Nucleus accumbens (tissue), 56 donors: ENCODE measurements around the gene TPTE.
"Not testable (repeated sequence)": the region's sequence is repeated elsewhere in the genome, so short reads cannot be mapped to it uniquely, and the experiment has no call there.

Source experiments
- DNase-seq, 56 donors: peaks; one replicate each; lab custom pipeline; 2025; lab: John Stamatoyannopoulos, UW

The TPTE gene

DNA sequence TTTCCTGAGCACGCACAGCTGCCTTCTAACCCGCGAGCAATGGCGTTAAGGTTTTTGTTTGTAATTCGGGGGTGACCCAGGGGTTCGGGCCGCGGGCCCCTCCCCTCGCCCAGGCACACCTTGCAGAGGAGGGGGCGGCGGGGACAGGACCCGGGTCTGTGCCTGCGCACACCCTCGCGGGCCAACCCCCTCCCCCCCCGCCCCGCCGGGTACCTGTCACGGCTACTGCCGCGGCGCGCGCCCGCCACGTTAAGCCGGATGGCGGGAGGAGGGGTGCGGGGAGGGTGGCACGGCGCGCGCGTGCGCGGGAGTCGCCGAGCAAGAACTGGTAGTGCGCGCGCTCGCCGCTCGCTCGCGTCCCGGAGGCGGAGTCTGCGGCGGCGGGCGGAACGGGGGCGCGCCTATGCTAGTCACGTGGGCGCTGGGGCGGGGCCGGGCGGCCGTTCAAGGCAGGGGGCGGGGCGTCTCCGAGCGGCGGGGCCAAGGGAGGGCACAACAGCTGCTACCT, at the start of gene TPTE:
Gene TPTE (plus strand): TSS at position 493 of the 508 bp plus-strand sequence. CDS start 17,141 bp downstream, outside the sequence.
- DNase-seq: no peak

DNA sequence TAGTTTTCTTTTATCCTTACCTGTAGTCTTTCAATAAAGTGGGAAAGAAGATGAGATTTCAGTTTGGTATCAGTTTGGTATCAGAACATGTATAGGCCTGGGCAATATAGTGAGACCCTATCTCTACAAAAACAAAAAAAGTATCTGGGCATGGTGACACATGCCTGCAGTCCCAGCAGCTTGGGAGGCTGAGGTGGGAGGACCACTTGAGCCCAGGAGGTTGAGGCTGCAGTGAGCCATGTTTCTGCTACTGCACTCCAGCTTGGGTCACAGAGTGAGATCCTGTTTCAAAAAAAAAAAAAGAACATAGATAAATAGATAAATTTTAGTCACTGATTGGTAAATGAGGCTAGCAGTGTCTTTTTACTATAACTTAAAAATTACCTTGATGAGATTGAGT, 49.4 kb upstream of the TPTE start:
- DNase-seq: not testable (repeated sequence)

DNA sequence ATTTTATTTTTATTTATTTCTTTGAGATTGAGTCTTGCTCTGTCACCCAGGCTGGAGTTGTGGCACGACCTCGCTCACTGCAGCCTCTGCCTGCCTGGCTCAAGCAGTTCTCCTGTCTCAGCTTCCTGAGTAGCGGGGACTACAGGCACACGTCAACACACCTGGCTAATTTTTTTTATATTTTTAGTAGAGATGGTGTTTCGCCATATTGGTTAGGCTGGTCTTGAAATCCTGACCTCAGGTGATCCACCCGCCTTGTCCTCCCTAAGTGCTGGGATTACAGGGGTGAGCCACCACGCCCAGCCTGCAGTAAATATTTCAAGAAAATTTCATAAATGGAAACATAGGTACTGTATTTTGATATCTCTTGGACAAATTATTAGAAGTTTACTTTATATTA, 43.6 kb upstream of the TPTE start:
- DNase-seq: not testable (repeated sequence)

DNA sequence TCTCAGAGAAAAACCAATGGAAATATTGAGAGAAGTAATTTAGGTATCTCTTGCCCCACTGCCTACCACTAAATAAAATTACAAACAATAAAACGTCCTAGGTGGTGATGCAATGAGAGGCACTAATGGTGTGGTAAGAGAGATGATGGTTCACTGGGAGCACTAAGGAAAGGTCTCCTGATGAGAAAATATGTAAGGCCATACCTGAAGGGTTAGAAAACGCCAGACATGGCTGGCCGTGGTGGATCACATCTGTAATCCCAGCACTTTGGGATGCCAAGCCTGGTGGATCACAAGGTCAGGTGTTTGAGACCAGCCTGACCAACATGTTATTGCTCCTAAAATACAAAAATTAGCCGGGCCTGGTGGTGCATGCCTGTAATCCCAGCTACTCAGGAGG, 41.5 kb upstream of the TPTE start:
- DNase-seq: not testable (repeated sequence)

DNA sequence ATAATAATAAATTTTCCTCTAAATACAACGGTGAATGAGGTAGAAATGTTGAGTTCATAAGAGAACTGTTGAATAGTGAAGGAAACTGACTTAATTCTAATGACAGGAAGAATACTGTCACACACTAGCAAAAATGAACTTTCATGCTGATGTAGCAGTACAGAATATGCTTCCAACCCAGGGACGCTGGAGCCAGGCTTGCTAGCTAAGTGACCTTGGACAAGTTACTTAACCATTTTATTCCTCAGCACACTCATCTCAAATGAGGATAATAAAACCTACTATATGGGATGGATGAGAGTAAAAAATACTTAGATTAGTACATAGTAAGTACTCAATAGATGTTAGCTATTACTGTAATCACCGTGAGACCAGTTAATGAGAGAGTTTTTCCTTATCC, 36.5 kb upstream of the TPTE start:
- not testable (repeated sequence) for DNase-seq

DNA sequence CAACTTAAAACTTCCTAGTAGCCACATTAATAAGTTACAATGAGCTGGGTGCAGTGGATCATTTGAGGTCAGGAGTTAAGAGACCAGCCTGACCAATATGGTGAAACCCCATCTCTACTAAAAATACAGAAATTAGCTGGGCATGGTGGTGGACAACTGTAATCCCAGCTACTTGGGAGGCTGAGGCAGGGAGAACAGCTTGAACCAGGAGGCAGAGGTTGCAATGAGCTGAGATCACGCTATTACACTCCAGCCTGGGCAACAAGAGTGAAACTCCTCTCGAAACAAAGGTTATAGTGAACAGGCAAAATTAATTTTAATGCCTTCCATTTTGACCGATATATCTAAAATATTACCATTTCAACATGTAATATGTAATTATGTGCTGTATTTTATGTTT, 30.9 kb upstream of the TPTE start:
- DNase-seq: not testable (repeated sequence)

DNA sequence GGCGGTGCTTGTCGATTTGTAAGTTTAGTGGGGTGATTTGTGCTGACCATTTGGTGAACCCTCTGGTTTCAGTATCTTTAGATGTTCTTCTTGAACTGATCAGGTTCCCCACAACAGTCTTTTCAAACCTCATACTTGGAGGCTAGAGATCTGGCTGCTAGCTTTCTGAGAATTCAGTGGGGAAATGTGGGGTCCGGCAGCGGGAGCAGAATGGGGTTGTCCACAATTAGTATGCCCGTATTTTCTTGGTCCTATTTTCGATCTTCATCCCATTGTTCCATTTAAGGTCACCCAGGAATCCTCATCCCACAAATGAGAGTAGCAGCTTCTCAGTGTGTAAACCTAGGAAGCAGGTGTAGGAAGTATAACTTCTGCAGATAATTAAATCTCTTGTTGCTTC, 10.3 kb upstream of the TPTE start:
- DNase-seq: no peak

DNA sequence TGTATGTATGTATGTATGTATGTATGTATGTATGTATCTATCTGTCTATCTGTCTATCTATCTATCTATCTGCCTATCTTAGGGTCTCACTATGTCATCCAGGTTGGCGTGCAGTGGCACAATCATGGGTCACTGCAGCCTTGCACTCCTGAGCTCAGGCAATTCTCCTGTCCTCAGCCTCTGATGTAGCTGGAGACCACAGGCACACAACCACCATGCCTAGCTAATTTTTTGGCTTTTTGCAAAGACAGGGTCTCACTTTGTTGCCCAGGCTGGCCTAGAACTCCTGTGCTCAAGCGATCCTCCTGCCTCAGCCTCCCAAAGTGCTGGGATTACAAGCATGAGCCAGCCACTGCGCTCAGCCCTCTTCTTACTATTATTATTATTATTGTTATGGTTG, 4.5 kb upstream of the TPTE start:
- DNase-seq: not testable (repeated sequence)

DNA sequence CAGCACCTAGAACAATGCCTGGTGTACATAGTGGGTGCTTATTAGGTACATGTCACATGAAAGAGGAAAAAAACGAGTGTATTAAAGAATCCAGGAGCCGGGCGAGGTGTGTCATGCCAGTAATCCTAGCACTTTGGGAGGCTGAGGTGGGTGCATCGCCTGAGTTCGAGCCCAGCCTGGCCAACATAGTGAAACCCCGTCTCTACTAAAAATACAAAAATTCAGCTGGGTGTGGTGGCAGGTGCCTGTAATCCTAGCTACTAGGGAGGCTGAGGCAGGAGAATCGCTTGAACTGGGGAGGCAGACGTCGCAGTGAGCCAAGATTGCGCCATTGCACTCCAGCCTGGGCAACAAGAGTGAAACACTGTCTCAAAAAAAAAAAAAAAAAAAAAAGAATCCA, 3.5 kb upstream of the TPTE start:
- DNase-seq: not testable (repeated sequence)

DNA sequence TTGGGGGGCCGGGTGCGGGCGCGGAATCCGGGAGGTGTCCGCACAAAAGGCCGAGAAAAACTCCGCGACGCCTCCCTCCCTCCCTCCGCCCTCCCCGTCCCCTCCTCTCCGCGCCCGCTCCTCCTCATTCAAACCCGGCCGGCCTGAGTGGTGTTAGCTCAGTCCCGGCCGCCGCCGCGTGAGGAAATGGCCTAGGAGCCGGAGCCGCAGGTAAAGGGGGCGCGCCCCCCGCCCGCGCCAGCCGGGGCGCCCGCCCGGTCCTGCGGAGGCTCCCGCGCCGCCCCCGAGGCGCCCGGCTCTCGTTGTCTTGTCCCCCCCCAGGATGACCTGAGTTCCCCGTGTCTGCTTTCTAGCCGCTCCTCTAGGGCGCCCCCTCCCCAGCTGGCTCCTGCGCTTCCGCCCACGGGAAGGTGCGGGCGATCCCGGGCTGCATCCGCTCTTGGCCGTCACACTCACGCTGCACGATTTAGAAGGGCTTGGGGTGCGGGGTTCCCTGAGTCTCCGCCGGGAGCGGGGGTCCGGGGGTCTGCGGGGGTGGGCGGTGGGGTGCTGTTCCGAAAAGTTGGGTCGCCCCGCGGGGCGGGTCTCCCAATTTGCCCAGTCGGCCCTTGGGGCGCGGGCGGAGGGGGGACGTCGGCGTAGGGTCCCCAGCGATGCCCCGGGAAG, 585 bp downstream of the TPTE start:
- DNase-seq: not testable (repeated sequence)

DNA sequence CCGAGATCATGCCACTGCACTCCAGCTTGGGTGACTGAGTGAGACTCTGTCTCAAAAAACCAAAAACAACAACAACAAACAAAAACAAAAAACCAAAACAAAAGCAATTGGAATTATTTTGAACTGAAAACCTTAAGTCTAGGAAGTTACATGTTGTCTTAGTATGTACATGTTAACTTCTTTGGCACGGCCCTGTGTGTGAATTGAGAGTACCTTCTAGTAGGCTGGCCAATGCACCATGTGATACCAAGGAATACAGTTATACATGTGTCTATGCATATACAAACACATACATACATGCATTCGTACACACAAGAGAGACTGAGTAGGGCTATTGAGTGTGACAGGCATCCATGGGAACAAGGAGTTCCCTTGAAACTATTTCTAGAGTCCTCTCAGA, 18.6 kb downstream of the TPTE start:
- no peak for DNase-seq

DNA sequence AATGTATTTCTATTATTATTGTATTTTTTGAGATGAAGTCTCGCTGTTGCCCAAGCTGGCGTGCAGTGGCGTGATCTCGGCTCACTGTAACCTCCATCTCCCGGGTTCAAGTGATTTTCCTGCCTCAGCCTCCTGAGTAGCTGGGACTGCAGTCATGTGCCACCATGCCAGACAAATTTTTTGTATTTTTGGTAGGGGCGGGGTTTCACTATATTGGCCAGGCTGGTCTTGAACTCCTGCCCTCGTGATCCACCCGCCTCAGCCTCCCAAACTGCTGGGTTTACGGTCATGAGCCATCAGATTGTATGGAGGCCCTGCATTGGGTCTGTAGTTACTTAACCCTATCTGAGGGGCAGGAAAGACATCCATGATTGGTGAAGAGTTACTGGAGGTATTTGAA, 23.0 kb downstream of the TPTE start:
- not testable (repeated sequence) for DNase-seq

DNA sequence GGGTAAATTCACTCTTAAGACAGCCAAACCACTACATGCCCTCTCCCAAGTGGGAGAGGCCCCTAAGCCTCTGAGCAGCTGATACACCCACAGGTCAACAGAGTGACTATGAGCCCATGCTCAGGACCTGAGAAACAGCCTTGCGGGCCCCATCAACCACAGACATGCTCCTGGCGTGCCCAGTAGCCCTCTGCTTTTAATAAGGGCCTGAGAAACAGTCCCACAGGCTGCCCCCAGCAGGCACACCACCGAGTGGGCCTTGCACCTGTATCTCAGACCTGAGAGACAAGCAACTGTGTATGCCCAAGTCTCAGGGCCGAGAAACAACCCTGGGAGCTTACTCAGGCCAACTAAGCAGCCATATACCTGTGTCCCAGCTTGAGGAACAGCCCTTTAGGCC, 26.5 kb downstream of the TPTE start:
- not testable (repeated sequence) for DNase-seq

DNA sequence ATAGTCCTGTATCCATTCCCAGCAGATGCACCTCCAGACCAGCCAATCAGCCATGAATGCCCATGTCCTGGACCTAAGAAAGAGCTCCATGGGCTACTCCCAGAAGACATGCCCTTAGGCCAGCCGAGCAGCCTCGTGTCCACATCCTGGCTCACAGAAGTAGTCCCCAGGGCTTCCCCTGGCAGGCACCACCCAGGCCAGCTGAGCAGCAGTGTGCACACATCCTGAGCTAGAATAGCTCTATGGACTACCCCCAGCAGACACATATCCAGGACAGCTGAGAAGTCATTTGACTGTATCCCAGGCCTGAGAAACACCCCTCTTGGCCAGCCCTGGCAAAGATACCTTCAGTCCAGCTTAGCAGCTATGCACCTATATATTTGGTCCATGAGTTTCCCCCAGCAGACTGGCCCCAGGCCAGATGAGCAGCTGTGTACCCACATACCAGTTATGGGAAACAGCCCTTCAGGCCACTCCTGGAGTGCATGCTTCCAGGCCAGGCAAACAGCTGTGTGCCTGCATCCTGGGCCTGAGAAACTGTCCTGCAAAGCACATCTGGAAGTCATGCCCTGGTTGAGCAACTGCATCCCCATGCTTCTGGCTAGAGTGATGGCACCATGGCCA, 27.1 kb downstream of the TPTE start:
- DNase-seq: not testable (repeated sequence)

DNA sequence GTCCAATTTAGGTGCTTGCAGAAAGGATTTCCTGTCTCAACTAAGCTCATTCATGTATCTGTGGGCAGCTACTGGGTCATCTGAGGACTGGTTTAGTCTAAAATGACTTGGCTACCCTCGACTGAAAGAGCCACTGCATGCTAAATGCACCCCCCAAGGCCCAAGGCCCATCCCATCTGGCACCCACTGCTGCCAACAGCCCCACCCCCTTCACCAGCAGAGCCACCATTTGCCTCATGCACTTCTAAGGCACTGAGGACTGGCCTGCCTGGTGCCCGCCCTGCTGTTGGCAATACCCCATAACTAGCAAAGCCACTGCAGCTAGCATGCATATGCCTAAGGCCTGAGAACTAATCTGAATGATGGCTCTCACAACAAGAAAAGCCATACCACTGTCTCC, 49.4 kb downstream of the TPTE start:
- DNase-seq: not testable (repeated sequence)

DNA sequence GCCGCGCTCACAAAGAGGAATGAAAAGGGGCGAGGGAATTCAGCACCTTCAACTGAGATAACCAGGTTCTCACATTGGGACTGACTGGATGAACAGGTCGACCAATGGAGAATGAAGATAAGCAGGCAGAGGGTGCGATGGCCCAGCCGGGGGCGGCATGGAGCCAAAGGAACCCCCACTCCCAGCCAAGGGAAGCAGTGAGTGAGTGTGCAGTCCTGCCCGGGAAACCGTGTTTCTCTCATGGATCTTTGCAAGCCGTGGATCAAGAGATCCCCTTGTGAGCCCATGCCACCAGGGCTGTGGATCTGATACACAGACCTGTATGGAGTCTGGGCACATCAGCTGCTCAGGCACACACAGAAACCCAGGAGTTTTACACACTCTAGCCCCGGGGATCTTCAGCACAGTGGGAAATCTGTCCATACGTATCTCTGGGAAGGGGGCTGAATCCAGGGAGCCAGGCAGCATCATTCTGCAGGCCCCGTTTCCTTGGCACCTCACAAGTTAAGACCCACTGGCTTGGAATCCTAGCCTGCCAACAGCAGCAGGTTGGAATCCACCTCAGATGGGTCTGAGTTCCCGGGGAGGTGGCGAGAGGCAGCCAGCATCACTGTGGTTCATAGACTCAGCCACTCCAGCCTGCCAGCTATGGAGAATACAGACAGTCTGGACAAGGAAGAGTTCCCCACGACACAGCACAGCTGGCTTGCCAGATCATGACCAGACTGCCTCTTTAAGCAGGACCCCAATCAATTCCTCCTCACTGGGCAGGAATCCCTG, 53.3 kb downstream of the TPTE start:
- DNase-seq: not testable (repeated sequence)

DNA sequence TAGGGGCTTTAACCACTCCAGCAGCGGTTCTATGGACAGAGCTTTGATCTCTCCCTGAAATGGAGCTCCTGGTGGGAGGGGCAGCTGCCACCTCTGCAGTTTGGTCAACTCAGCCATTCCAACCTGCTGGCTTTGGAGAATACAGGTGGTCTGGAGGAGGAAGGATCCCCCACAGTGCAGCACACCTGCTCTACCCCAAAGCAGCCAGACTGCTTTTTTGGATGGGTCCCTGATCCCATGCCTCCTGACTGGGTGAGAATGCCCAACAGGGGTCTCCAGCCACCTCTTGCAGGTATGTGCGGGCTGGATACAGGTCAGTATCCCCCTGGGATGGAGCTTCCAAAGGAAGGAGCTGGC, 53.9 kb downstream of the TPTE start:
- no peak for DNase-seq

DNA sequence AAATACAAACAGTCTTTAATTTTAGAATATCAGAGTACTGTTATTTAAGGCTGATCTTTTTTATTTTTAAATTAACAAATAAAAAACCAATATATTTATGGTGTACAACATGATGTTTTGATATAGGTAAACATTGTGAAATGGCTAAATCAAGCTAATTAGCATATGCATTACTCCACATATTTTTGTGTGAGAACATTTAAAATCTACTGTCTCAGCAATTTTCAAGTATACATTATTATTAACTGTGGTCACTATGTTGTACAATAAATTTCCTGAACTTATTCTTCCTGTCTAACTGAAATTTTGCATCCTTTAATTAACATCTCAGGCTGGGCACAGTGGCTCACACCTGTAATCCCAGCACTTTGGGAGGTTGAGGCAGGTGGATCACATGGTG, 57.5 kb downstream of the TPTE start:
- DNase-seq: not testable (repeated sequence)

DNA sequence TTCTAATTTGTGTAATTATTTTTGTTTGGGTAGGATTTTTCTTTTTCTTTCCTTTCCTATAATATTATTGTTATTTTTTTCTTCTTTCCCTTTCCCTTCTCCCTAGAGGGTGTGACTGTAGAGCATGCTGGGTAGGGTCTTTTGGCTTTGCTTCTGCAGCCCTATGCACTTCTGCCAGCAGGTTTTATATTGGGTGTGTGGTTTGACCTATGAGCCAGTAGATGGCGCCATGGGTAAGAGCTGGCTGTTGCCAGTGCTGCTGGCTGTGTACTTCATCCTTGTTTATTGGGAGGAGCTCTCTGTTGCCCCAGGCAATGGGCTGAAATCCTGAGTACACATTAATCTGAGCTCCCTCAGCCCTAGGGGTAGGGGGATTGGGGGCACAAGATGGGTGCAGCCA, 67.7 kb downstream of the TPTE start:
- not testable (repeated sequence) for DNase-seq

DNA sequence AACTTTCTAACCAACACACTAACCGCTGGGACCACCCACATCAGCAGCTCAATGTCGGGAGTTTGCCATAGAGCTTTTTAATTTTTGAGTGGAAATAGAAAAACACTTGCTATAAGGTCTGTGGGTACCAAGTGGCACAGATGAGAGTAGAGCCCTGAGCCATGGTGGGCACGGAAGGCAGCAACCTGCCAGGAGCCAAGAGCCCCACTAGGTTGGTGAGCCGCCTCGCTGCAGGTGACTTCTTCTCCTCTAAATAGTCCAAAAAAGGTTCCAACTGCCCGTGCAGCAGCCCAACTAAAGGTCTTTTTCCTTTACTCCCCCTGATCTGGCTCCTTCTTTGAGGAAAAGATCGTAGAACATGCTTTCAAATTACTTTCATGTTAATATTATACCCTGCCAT, 85.7 kb downstream of the TPTE start:
- DNase-seq: not testable (repeated sequence)

DNA sequence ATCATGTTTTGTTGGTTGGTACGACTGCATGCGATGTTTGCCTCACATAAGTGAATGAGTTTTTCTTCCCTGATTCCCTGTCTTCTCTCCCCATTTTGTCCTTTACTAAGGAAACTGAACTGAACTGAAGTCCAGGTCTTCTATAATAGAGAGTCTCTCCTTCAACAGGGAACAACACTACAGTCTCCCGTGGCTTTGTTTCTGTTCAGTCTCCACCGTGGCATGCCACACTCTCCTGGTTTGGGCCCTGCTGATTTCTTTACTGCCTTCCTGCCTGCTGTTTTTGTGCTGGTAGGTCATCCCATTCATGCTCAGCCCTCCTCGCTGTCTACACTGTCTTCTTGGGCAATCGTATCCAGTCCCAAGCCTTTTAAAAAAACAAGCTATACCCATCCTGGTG, 92.9 kb downstream of the TPTE start:
- DNase-seq: not testable (repeated sequence)
